Naive thymus-derived CD4-positive, alpha-beta T cell (primary cell): ENCODE data around the gene PLEK2. TPM values are rescaled to one million over a fixed set of nuclear protein-coding genes. Genes with fewer than 3 reads are reported as not detected.
"Not testable (repeated sequence)": the region's sequence is repeated elsewhere in the genome, so short reads cannot be mapped to it uniquely, and the experiment has no call there.

Source experiments
- ATAC-seq: fragments of 150-1000 bp; cut with Tn5 transposase; 2 replicates; pipeline ENCODE4 v1.10.0; 2021; ENCODE audit warnings: mild to moderate bottlenecking, moderate library complexity
- CTCF ChIA-PET: fragments of 350-600 bp; sonication (Branson Sonifier 250); formaldehyde crosslinking; loops from one replicate; lab custom pipeline; 2021; ENCODE audit warnings: antibody characterized with exemption; lab: Charles Lee
- POLR2A ChIA-PET: fragments of 350-600 bp; sonication (Branson Sonifier 250); formaldehyde crosslinking; loops from one replicate; lab custom pipeline; 2021; ENCODE audit warnings: antibody characterized with exemption, inconsistent platforms; lab: Charles Lee
- DNase-seq, 9 donors: peaks; one replicate each; pipeline versions ENCODE4 v3.0.0 to v3.0.0-alpha.2; 2020 to 2022; ENCODE audit warnings: mixed read lengths in 1 of 9
- H3K27ac ChIP-seq: one replicate; pipeline ENCODE4 v1.7.0; 2013; ENCODE audit warnings: mild to moderate bottlenecking, low read depth, low read length, moderate library complexity
- H3K27me3 ChIP-seq, 2 donors: one replicate each; pipeline ENCODE4 v1.7.0; 2013; ENCODE audit warnings: low read length in 2 of 2, mild to moderate bottlenecking in 2 of 2, moderate library complexity in 2 of 2; ENCODE audit not compliant: control insufficient read depth in 2 of 2, insufficient read depth in 2 of 2
- H3K36me3 ChIP-seq, 3 experiments: 1 replicate in 2 of 3; 2 replicates in 1 of 3; pipeline ENCODE4 v1.7.0; 2013; ENCODE audit warnings: low read length in 3 of 3, mild to moderate bottlenecking in 3 of 3, moderate library complexity in 1 of 3; ENCODE audit not compliant: insufficient read depth in 3 of 3, control insufficient read depth in 2 of 3
- H3K4me1 ChIP-seq, 2 donors: one replicate each; pipeline ENCODE4 v1.7.0; 2013; ENCODE audit warnings: low read length in 2 of 2, mild to moderate bottlenecking in 2 of 2, moderate library complexity in 1 of 2; ENCODE audit not compliant: control insufficient read depth in 2 of 2, insufficient read depth in 2 of 2
- H3K4me3 ChIP-seq: 2 replicates; pipeline ENCODE4 v1.7.0; 2013; ENCODE audit warnings: mild to moderate bottlenecking, low read length
- H3K9me3 ChIP-seq, 3 experiments: 1 replicate in 2 of 3; 2 replicates in 1 of 3; pipeline ENCODE4 v1.7.0; 2013; ENCODE audit warnings: low read length in 3 of 3; ENCODE audit not compliant: control insufficient read depth in 2 of 3
- H3K27ac Mint-ChIP-seq, 9 donors: one replicate each; pipeline ENCODE4 v1.8.0; 2020 to 2022; ENCODE audit warnings: mixed read lengths in 9 of 9, mild to moderate bottlenecking in 8 of 9, moderate library complexity in 5 of 9, inconsistent platforms in 2 of 9
- H3K27me3 Mint-ChIP-seq, 5 donors: one replicate each; pipeline ENCODE4 v1.8.0; 2021 to 2022; ENCODE audit warnings: mixed read lengths in 5 of 5, mild to moderate bottlenecking in 1 of 5
- H3K36me3 Mint-ChIP-seq, 5 donors: one replicate each; pipeline ENCODE4 v1.8.0; 2020 to 2022; ENCODE audit warnings: mixed read lengths in 5 of 5, mild to moderate bottlenecking in 3 of 5, inconsistent platforms in 1 of 5
- H3K4me1 Mint-ChIP-seq, 7 donors: one replicate each; pipeline ENCODE4 v1.8.0; 2020 to 2022; ENCODE audit warnings: mixed read lengths in 7 of 7, mild to moderate bottlenecking in 3 of 7, inconsistent platforms in 1 of 7
- H3K4me3 Mint-ChIP-seq, 10 donors: one replicate each; pipeline ENCODE4 v1.8.0; 2020 to 2022; ENCODE audit warnings: mild to moderate bottlenecking in 10 of 10, mixed read lengths in 10 of 10, moderate library complexity in 6 of 10, inconsistent platforms in 2 of 10
- H3K9me3 Mint-ChIP-seq, 11 donors: one replicate each; pipeline ENCODE4 v1.8.0; 2020 to 2022; ENCODE audit warnings: mixed read lengths in 11 of 11, mild to moderate bottlenecking in 4 of 11, inconsistent platforms in 1 of 11, moderate library complexity in 1 of 11
- intact Hi-C, 2 donors: fragments of 100-400 bp; cut with micrococcal nuclease; formaldehyde crosslinking; loops; one replicate each; pipeline ENCODE4 v1.15.1; 2023
- polyA plus RNA-seq, 2 donors: library from polyadenylated mRNA; unstranded; fragments of 300-500 nt; fragmentation: Illumina TruSeq; gene quantifications; one replicate each; pipeline ENCODE4 v1.2.3, GENCODE V29; 2021
- total RNA-seq, 6 experiments: library from RNA in 5 of 6; stranded (reverse) in 5 of 6; gene quantifications; 1 replicate in 5 of 6; 2 replicates in 1 of 6; pipeline ENCODE4 v1.2.3 and lab custom pipeline; 2021 to 2026

The PLEK2 gene
- total and polyA plus RNA-seq, 7 experiments from 2014 or later = 0.36 to 5.4 (median 2.6) TPM

GRCh38 chr14:67451667-67452066 lies 39.7 kb upstream of the PLEK2 start:
- H3K4me3 Mint-ChIP-seq, H3K27me3 Mint-ChIP-seq, H3K4me1 Mint-ChIP-seq, H3K4me3 ChIP-seq, H3K27ac ChIP-seq, H3K36me3 ChIP-seq, H3K27ac Mint-ChIP-seq, ATAC-seq, H3K36me3 Mint-ChIP-seq, H3K27me3 ChIP-seq, intact Hi-C loops, DNase-seq, H3K4me1 ChIP-seq, H3K9me3 Mint-ChIP-seq, H3K9me3 ChIP-seq, POLR2A ChIA-PET: not testable (repeated sequence)
- CTCF ChIA-PET = interaction anchor here (0.6 to 1.1 kb wide), 2 partner anchors 9 to 120 kb away, joined by 3 to 5 read pairs; no protein-coding TSS in a partner anchor

- H3K27ac ChIP-seq = no peak overlapping the region
- no peaks in the 10 kb centered on the region for H3K36me3 ChIP-seq
- CTCF ChIA-PET = interaction anchor here (0.6 kb wide), 1 partner anchor 62 kb away, joined by 3 read pairs; no protein-coding TSS in a partner anchor
- DNase-seq (no peak), ATAC-seq (no peak)
- H3K4me1 ChIP-seq = no peaks in the 10 kb centered on the region
- POLR2A ChIA-PET = interaction anchor here (0.5 kb wide), 1 partner anchor 378 kb away, joined by 3 read pairs; no protein-coding TSS in a partner anchor
- intact Hi-C loops = no loop called here
- H3K27ac Mint-ChIP-seq = no peak overlapping the region
- H3K9me3 ChIP-seq = no peaks in the 10 kb centered on the region
- H3K27me3 ChIP-seq = no peaks in the 10 kb centered on the region
- peaks cover 0 to 7% (median 7%) of the 10 kb centered on the region in 5 donors for H3K36me3 Mint-ChIP-seq
- no peaks in the 10 kb centered on the region for H3K4me1 Mint-ChIP-seq
- peaks cover 0 to 20% (median 3%) of the 10 kb centered on the region in 5 donors for H3K27me3 Mint-ChIP-seq
- H3K4me3 ChIP-seq = no peak overlapping the region
- H3K9me3 Mint-ChIP-seq = peaks cover 0 to 8% (median 4%) of the 10 kb centered on the region in 11 donors
- no peak overlapping the region for H3K4me3 Mint-ChIP-seq
These were observed 37.1 kb upstream of the PLEK2 start for GRCh38 chr14:67449096-67449495.

- Mint-ChIP-seq H3K9me3 (peaks cover 0 to 8% (median 4%) of the 10 kb centered on the region in 11 donors), H3K4me1 (no peaks in the 10 kb centered on the region)
- CTCF ChIA-PET = interaction anchor here (0.6 to 1.7 kb wide), 3 partner anchors 20 to 124 kb away, joined by 3 to 5 read pairs (median 4); no protein-coding TSS in a partner anchor
These were observed 35.0 kb upstream of the PLEK2 start for GRCh38 chr14:67447033-67447381.

GRCh38 chr14:67446371-67447032 lies 34.5 kb upstream of the PLEK2 start:
- H3K36me3 ChIP-seq = no peaks in the 10 kb centered on the region
- no peak overlapping the region for H3K4me3 ChIP-seq
- H3K9me3 Mint-ChIP-seq = peaks cover 0 to 8% (median 4%) of the 10 kb centered on the region in 11 donors
- CTCF ChIA-PET = interaction anchor here (0.6 kb wide), 1 partner anchor 58 kb away, joined by 4 read pairs; no protein-coding TSS in a partner anchor
- no peak for DNase-seq
- no peaks in the 10 kb centered on the region for H3K4me1 ChIP-seq
- POLR2A ChIA-PET = no interaction called here
- H3K27me3 ChIP-seq = no peaks in the 10 kb centered on the region
- H3K27ac ChIP-seq = no peak overlapping the region
- ATAC-seq = no peak
- no peak overlapping the region for H3K27ac Mint-ChIP-seq
- H3K27me3 Mint-ChIP-seq = peaks cover 0 to 33% (median 3%) of the 10 kb centered on the region in 5 donors
- H3K4me3 Mint-ChIP-seq = no peak overlapping the region
- no peaks in the 10 kb centered on the region for H3K9me3 ChIP-seq
- intact Hi-C loops = no loop called here
- H3K36me3 Mint-ChIP-seq = peaks cover 0 to 7% (median 7%) of the 10 kb centered on the region in 5 donors
- H3K4me1 Mint-ChIP-seq = no peaks in the 10 kb centered on the region

More at GRCh38 chr14:67447033-67447381, 35.0 kb upstream of the PLEK2 start:
- H3K4me3 ChIP-seq = no peak overlapping the region
- H3K27me3 Mint-ChIP-seq = peaks cover 0 to 33% (median 3%) of the 10 kb centered on the region in 5 donors
- H3K27ac ChIP-seq = no peak overlapping the region
- DNase-seq = no peak
- intact Hi-C loops = no loop called here
- no peaks in the 10 kb centered on the region for H3K4me1 ChIP-seq
- H3K4me3 Mint-ChIP-seq = no peak overlapping the region
- no peak for ATAC-seq
- no peaks in the 10 kb centered on the region for H3K9me3 ChIP-seq
- peak overlapping the region in 1 of 9 donors; percentile 17 for H3K27ac Mint-ChIP-seq
- no peaks in the 10 kb centered on the region for H3K27me3 ChIP-seq
- H3K36me3 ChIP-seq = no peaks in the 10 kb centered on the region
- peaks cover 0 to 7% (median 7%) of the 10 kb centered on the region in 5 donors for H3K36me3 Mint-ChIP-seq
- POLR2A ChIA-PET = interaction anchor here (0.6 kb wide), 1 partner anchor 46 kb away, joined by 3 read pairs; no protein-coding TSS in a partner anchor

- no peak overlapping the region for H3K27ac ChIP-seq
- H3K4me3 ChIP-seq = no peak overlapping the region
- no peaks in the 10 kb centered on the region for H3K27me3 ChIP-seq
- H3K9me3 ChIP-seq = no peaks in the 10 kb centered on the region
- no peaks in the 10 kb centered on the region for H3K36me3 Mint-ChIP-seq
- POLR2A ChIA-PET = no interaction called here
- CTCF ChIA-PET = interaction anchor here (1.0 kb wide), 2 partner anchors 260 to 270 kb away, joined by 3 to 5 read pairs; no protein-coding TSS in a partner anchor
- H3K4me1 Mint-ChIP-seq = no peaks in the 10 kb centered on the region
- DNase-seq (no peak), ATAC-seq (no peak)
- no peaks in the 10 kb centered on the region for H3K9me3 Mint-ChIP-seq
- H3K4me1 ChIP-seq = no peaks in the 10 kb centered on the region
- no peak overlapping the region for H3K4me3 Mint-ChIP-seq
- H3K27me3 Mint-ChIP-seq = peaks cover 0 to 39% (median 3%) of the 10 kb centered on the region in 5 donors
- no peaks in the 10 kb centered on the region for H3K36me3 ChIP-seq
- intact Hi-C loops = no loop called here
- H3K27ac Mint-ChIP-seq = no peak overlapping the region
These were observed 32.4 kb upstream of the PLEK2 start for GRCh38 chr14:67444395-67444794.

- Histone ChIP-seq H3K9me3 (no peaks in the 10 kb centered on the region), H3K4me3 (no peak overlapping the region), H3K4me1 (no peaks in the 10 kb centered on the region), H3K36me3 (no peaks in the 10 kb centered on the region), H3K27me3 (no peaks in the 10 kb centered on the region), H3K27ac (no peak overlapping the region)
- H3K27ac Mint-ChIP-seq = no peak overlapping the region
- DNase-seq = no peak
- no peak overlapping the region for H3K4me3 Mint-ChIP-seq
- ChIA-PET CTCF (no interaction called here), POLR2A (no interaction called here)
- no peaks in the 10 kb centered on the region for H3K4me1 Mint-ChIP-seq
- H3K36me3 Mint-ChIP-seq = no peaks in the 10 kb centered on the region
- no peak for ATAC-seq
- H3K27me3 Mint-ChIP-seq = peaks cover 0 to 45% (median 5%) of the 10 kb centered on the region in 5 donors
- intact Hi-C loops = no loop called here
- no peaks in the 10 kb centered on the region for H3K9me3 Mint-ChIP-seq
These were observed 30.4 kb upstream of the PLEK2 start for GRCh38 chr14:67442139-67442906.
